Muscle layer of duodenum (tissue), 2 donors: Measurements from ENCODE around the gene MCOLN1.

ENCODE experiments used
- H3K27ac ChIP-seq: one replicate; pipeline ENCODE4 v1.7.0; 2013; ENCODE audit warnings: mild to moderate bottlenecking, low read length
- H3K27me3 ChIP-seq: one replicate; pipeline ENCODE4 v1.7.0; 2013; ENCODE audit warnings: low read depth, mild to moderate bottlenecking, control low read depth, low read length
- H3K36me3 ChIP-seq, 2 donors: one replicate each; pipeline ENCODE4 v1.7.0; 2013; ENCODE audit warnings: low read length in 2 of 2, control low read depth in 1 of 2, mild to moderate bottlenecking in 1 of 2; ENCODE audit not compliant: insufficient read depth in 2 of 2, control insufficient read depth in 1 of 2
- H3K4me1 ChIP-seq, 2 donors: one replicate each; pipeline ENCODE4 v1.7.0; 2013; ENCODE audit warnings: low read length in 2 of 2, mild to moderate bottlenecking in 2 of 2, control low read depth in 1 of 2, moderate library complexity in 1 of 2; ENCODE audit not compliant: insufficient read depth in 2 of 2, control insufficient read depth in 1 of 2
- H3K4me3 ChIP-seq, 2 donors: one replicate each; pipeline ENCODE4 v1.7.0; 2013; ENCODE audit warnings: low read length in 2 of 2, low read depth in 1 of 2, mild to moderate bottlenecking in 1 of 2
- H3K9me3 ChIP-seq, 2 donors: one replicate each; pipeline ENCODE4 v1.7.0; 2013; ENCODE audit warnings: low read length in 2 of 2, control low read depth in 1 of 2, mild to moderate bottlenecking in 1 of 2; ENCODE audit not compliant: control insufficient read depth in 1 of 2
- donor health status: healthy.

Gene MCOLN1

DNA sequence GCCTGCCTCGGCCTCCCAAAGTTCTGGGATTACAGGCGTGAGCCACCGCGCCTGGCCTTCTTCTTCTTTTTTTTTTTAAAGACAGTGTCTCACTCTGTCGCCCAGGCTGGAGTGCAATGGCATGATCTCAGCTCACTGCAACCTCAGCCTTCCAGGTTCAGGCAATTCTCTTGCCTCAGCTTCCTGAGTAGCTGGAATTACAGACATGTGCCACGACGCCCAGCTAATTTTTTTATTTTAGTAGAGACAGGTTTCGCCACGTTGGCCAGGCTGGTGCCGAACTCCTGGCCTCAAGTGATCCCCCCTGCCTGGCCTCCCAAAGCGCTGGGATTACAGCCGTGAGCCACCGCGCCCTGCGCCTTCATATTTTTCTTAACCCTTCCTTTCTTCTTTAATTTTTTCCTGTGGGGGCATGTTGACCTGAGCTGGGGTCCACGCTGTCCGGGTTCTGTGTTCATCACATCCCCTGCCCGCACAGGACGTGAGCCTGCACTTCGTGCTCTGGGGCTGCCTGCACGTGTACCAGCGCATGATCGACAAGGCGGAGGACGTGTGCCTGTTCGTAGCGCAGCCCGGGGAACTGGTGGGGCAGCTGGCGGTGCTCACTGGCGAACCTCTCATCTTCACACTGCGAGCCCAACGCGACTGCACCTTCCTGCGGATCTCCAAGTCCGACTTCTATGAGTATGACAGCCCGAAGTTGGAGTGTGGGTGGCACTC is 27.2 kb downstream of the MCOLN1 start:
- H3K27ac ChIP-seq: no peak overlapping the region
- H3K27me3 ChIP-seq: no peaks in the 10 kb centered on the region
- H3K4me1 ChIP-seq: peaks cover 0 to 5% of the 10 kb centered on the region in 2 donors
- H3K4me3 ChIP-seq: no peak overlapping the region
- H3K36me3 ChIP-seq: peaks cover 3 to 36% of the 10 kb centered on the region in 2 donors
- no peaks in the 10 kb centered on the region for H3K9me3 ChIP-seq

DNA sequence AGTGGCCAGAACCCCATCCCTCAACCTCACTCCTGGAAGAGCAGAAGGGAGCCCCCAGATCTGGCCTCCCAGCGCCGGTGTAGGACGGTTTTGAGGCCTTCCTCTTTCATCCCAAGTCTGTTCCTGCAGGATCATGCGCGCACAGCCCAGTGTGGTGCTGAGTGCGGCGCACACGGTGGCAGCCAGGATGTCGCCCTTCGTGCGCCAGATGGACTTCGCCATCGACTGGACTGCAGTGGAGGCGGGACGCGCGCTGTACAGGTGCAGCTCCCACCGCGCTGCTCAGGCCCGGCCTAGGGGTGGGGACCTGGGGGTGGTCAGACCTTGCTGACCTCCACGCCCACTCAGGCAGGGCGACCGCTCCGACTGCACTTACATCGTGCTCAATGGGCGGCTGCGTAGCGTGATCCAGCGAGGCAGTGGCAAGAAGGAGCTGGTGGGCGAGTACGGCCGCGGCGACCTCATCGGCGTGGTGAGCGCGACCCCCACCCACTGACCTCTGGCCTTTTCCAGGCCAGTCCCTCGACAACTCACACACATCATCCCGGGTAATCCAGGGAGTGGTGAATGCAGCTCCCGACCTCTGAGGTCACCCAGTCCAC is 27.8 kb downstream of the MCOLN1 start:
- H3K36me3 ChIP-seq: peaks cover 3 to 37% of the 10 kb centered on the region in 2 donors

GRCh38 chr19:7550987-7551761 is 28.8 kb downstream of the MCOLN1 start:
- Histone ChIP-seq H3K27ac (no peak overlapping the region), H3K4me3 (peak overlapping the region in 1 of 2 donors; percentile 32), H3K36me3 (peaks cover 3 to 44% of the 10 kb centered on the region in 2 donors)

More for the DNA sequence above, 27.8 kb downstream of the MCOLN1 start:
- Histone ChIP-seq H3K4me3 (no peak overlapping the region), H3K27me3 (no peaks in the 10 kb centered on the region), H3K27ac (no peak overlapping the region), H3K4me1 (peaks cover 0 to 5% of the 10 kb centered on the region in 2 donors), H3K9me3 (no peaks in the 10 kb centered on the region)

DNA sequence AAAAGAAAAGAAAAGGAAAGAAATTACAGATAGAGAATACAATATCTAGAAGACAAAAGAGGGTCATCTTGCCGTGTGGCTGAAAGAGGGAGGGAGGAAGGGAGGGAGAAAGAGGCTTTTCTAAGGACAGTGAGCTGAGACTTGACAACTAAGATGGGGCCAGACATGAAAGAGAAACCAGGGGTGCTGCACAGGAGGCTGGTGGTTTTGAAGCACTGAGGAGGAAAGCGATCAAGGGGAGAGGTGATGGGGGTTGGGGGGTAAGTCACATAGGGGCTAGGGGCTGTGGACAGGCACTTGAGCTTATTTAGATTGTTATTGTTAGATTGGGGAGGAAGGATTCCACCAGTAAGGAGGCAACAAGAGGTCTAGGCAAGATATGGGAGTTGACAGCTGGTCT is 30.4 kb downstream of the MCOLN1 start:
- peaks cover 0 to 5% of the 10 kb centered on the region in 2 donors for H3K4me1 ChIP-seq
- no peaks in the 10 kb centered on the region for H3K27me3 ChIP-seq
- H3K4me3 ChIP-seq: no peak overlapping the region
- peaks cover 10 to 60% of the 10 kb centered on the region in 2 donors for H3K36me3 ChIP-seq
- no peaks in the 10 kb centered on the region for H3K9me3 ChIP-seq
- H3K27ac ChIP-seq: no peak overlapping the region

More at GRCh38 chr19:7550987-7551761, 28.8 kb downstream of the MCOLN1 start:
- no peaks in the 10 kb centered on the region for H3K9me3 ChIP-seq
- peaks cover 0 to 5% of the 10 kb centered on the region in 2 donors for H3K4me1 ChIP-seq
- H3K27me3 ChIP-seq: no peaks in the 10 kb centered on the region

DNA sequence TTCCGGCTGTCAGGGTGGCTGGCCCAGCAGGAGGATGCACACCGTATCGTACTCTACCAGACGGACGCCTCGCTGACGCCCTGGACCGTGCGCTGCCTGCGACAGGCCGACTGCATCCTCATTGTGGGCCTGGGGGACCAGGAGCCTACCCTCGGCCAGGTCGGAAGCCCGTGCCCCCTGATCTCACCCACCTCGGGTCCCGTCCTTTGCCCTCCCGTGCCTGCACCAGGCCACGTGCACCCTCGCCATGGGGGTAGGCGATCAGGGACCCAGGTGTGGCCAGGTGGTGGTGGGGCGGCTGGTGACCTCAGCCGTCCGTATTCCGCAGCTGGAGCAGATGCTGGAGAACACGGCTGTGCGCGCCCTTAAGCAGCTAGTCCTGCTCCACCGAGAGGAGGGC is 32.1 kb downstream of the MCOLN1 start:
- no peak overlapping the region for H3K4me3 ChIP-seq
- H3K36me3 ChIP-seq: peaks cover 21 to 76% of the 10 kb centered on the region in 2 donors
- peaks cover 0 to 5% of the 10 kb centered on the region in 2 donors for H3K4me1 ChIP-seq
- H3K27me3 ChIP-seq: no peaks in the 10 kb centered on the region
- no peak overlapping the region for H3K27ac ChIP-seq
- no peaks in the 10 kb centered on the region for H3K9me3 ChIP-seq

DNA sequence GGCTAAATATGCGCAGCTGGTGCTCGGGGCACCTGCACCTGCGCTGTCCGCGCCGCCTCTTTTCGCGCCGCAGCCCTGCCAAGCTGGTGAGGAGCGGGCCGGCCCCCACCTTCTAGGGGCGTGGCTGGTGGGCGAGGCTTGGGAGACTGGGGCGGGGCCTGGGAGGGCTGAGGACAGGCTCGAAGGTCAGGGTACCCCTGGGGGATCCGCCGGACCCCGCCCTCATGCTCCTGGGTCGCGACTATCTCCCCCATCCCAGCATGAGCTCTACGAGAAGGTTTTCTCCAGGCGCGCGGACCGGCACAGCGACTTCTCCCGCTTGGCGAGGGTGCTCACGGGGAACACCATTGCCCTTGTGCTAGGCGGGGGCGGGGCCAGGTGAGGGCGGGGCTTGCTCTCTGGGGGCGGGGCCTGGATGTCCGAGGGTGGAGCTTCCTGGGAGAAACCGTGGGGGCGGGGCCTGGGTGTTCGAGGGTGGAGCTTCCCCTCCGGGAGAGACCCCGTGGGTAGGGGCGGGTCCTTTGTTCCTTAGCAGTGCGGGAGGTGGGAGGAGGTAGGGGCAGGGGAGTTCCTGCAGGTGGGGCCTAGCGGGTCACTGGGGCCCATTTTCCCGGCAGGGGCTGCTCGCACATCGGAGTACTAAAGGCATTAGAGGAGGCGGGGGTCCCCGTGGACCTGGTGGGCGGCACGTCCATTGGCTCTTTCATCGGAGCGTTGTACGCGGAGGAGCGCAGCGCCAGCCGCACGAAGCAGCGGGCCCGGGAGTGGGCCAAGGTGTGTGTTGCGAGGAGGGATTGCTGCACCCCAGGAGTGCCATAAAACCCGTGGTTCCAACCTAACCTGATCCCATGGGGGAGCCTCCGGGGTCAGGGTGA is 32.8 kb downstream of the MCOLN1 start:
- Histone ChIP-seq H3K9me3 (peaks cover 0 to under 1% of the 10 kb centered on the region in 2 donors), H3K4me1 (peaks cover 0 to 5% of the 10 kb centered on the region in 2 donors), H3K27me3 (no peaks in the 10 kb centered on the region), H3K27ac (no peak overlapping the region), H3K36me3 (peaks cover 23 to 72% of the 10 kb centered on the region in 2 donors), H3K4me3 (no peak overlapping the region)

DNA sequence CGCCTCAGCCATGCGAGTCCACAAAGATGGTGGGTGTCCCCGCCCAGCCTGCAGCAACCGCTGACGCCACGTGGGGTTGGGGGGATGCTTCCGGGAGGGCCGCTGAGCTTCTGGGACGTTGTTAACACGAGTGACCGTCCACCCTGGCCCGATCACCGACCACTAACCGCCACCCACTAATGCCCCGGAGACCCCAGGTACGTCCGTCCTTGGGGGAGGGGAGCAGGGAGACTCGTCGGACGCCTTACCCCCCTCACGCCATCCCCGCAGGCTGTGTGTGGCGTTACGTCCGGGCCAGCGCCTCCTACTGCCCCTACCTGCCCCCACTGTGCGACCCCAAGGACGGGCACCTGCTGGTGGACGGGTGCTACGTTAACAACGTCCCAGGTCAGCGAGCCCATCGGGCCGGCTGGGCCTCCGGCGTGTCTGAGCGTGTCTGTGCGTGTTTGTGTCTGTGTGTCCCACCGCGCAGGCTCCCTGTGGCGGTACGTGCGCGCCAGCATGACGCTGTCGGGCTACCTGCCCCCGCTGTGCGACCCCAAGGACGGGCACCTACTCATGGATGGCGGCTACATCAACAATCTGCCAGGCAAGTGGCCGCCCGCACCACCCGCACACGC is 34.4 kb downstream of the MCOLN1 start:
- Histone ChIP-seq H3K27ac (no peak overlapping the region), H3K36me3 (peaks cover 28 to 83% of the 10 kb centered on the region in 2 donors), H3K27me3 (no peaks in the 10 kb centered on the region), H3K9me3 (peaks cover 0 to 3% of the 10 kb centered on the region in 2 donors), H3K4me3 (no peak overlapping the region), H3K4me1 (no peaks in the 10 kb centered on the region)

DNA sequence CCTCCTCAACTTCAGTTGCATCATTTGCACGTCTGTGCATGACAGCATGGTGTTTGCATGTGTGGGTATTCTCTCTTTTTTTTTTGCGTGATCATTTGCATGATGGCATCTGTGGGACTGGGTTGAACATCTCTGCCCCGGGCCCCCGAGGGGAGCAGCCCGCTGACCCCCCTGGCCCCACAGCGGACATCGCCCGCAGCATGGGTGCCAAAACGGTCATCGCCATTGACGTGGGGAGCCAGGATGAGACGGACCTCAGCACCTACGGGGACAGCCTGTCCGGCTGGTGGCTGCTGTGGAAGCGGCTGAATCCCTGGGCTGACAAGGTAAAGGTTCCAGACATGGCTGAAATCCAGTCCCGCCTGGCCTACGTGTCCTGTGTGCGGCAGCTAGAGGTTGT is 36.2 kb downstream of the MCOLN1 start:
- Histone ChIP-seq H3K27ac (no peak overlapping the region), H3K4me1 (no peaks in the 10 kb centered on the region), H3K9me3 (peaks cover 0 to 3% of the 10 kb centered on the region in 2 donors), H3K4me3 (no peak overlapping the region), H3K36me3 (peaks cover 25 to 76% of the 10 kb centered on the region in 2 donors), H3K27me3 (no peaks in the 10 kb centered on the region)

- Histone ChIP-seq H3K4me1 (no peaks in the 10 kb centered on the region), H3K4me3 (no peak overlapping the region), H3K36me3 (peaks cover 25 to 71% of the 10 kb centered on the region in 2 donors), H3K9me3 (peaks cover 0 to 3% of the 10 kb centered on the region in 2 donors), H3K27me3 (no peaks in the 10 kb centered on the region), H3K27ac (no peak overlapping the region)
These were observed 36.7 kb downstream of the MCOLN1 start for GRCh38 chr19:7559102-7559501.

DNA sequence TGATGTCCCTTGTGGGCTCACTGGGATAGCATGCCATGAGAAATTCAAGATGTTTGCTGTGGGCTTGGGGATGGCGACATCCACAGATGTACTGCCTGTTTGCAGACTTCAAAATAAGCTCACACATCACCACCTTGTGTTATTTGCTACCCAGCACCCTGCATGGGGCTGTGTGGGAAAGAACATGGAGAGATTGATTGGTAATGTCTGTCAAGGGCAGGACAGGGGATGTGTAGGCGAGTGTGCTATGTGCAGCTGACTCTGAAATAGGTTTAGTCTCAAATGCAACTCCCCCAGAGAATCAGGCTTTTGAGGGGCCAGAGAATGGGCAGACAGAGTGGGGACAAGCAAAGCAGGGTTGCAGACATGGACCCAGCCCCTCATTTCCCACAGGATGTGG is 37.8 kb downstream of the MCOLN1 start:
- H3K4me1 ChIP-seq: no peaks in the 10 kb centered on the region
- no peak overlapping the region for H3K4me3 ChIP-seq
- peaks cover 25 to 60% of the 10 kb centered on the region in 2 donors for H3K36me3 ChIP-seq
- no peaks in the 10 kb centered on the region for H3K27me3 ChIP-seq
- H3K9me3 ChIP-seq: peaks cover 0 to 3% of the 10 kb centered on the region in 2 donors
- no peak overlapping the region for H3K27ac ChIP-seq
